Neural progenitor cell (in vitro differentiated cells): ENCODE results near the gene NUBP2. TPM values are rescaled to one million over a fixed set of nuclear protein-coding genes. Genes with fewer than 3 reads are reported as not detected.

Experiments
- DNase-seq: peaks from one replicate; pipeline ENCODE4 v3.0.0-alpha.2; 2016; ENCODE audit warnings: low spot score
- H2AFZ ChIP-seq: fragments of 200-600 bp; sonication (generic); replicated peaks from 2 replicates; pipeline ENCODE4 v1.6.1; 2016; ENCODE audit warnings: antibody characterized with exemption
- H3F3A ChIP-seq: fragments of 200-600 bp; sonication (generic); 2 replicates; pipeline ENCODE4 v1.6.1; 2016; ENCODE audit warnings: antibody characterized with exemption, low read depth
- H3K27ac ChIP-seq: fragments of 200-600 bp; sonication (generic); 2 replicates; pipeline ENCODE4 v1.5.1; 2016; ENCODE audit warnings: mild to moderate bottlenecking
- H3K27me3 ChIP-seq: fragments of 200-600 bp; sonication (generic); 2 replicates; pipeline ENCODE4 v1.6.1; 2016; ENCODE audit warnings: mild to moderate bottlenecking, moderate library complexity
- H3K36me3 ChIP-seq: fragments of 200-600 bp; sonication (generic); 2 replicates; pipeline ENCODE4 v1.5.1; 2016
- H3K4me1 ChIP-seq: fragments of 200-600 bp; sonication (generic); 2 replicates; pipeline ENCODE4 v1.6.1; 2016; ENCODE audit warnings: mixed run types
- H3K4me2 ChIP-seq: fragments of 200-600 bp; sonication (generic); 2 replicates; pipeline ENCODE4 v1.6.1; 2016
- H3K4me3 ChIP-seq: fragments of 200-600 bp; sonication (generic); 2 replicates; pipeline ENCODE4 v1.5.1; 2016
- H3K79me2 ChIP-seq: fragments of 200-600 bp; sonication (generic); 2 replicates; pipeline ENCODE4 v1.6.1; 2016; ENCODE audit warnings: low read depth
- H3K9ac ChIP-seq: fragments of 200-600 bp; sonication (generic); 2 replicates; pipeline ENCODE4 v1.6.1; 2016
- H3K9me3 ChIP-seq: fragments of 200-600 bp; sonication (generic); 2 replicates; pipeline ENCODE4 v1.5.1; 2016; ENCODE audit warnings: low read depth
- H4K20me1 ChIP-seq: fragments of 200-600 bp; sonication (generic); 2 replicates; pipeline ENCODE4 v1.6.1; 2016; ENCODE audit warnings: low read depth
- H3K27ac Mint-ChIP-seq: 3 replicates; pipeline ENCODE4 v1.8.0; 2021; ENCODE audit warnings: mixed read lengths
- H3K27me3 Mint-ChIP-seq: 2 replicates; pipeline ENCODE4 v1.8.0; 2022; ENCODE audit warnings: low read depth, mild to moderate bottlenecking, inconsistent platforms, moderate library complexity, mixed read lengths; ENCODE audit not compliant: insufficient read depth
- H3K36me3 Mint-ChIP-seq: 3 replicates; pipeline ENCODE4 v1.8.0; 2021; ENCODE audit warnings: mixed read lengths
- H3K4me1 Mint-ChIP-seq: 3 replicates; pipeline ENCODE4 v1.8.0; 2021; ENCODE audit warnings: mixed read lengths
- H3K4me3 Mint-ChIP-seq: 3 replicates; pipeline ENCODE4 v1.8.0; 2021; ENCODE audit warnings: mild to moderate bottlenecking, moderate library complexity, mixed read lengths
- H3K9me3 Mint-ChIP-seq: 3 replicates; pipeline ENCODE4 v1.8.0; 2020; ENCODE audit warnings: mixed read lengths
- EZH2 ChIP-seq: fragments of 200-600 bp; sonication (generic); IDR thresholded peaks from 2 replicates; pipeline ENCODE4 v1.6.1; 2017; ENCODE audit warnings: antibody characterized with exemption, mild to moderate bottlenecking, moderate library complexity
- EZH2phosphoT487 ChIP-seq: fragments of 200-600 bp; sonication (generic); IDR thresholded peaks from 2 replicates; pipeline ENCODE4 v1.6.1; 2017; ENCODE audit warnings: antibody characterized with exemption
- total RNA-seq: library from RNA; depleted of rRNA; stranded (reverse); fragments of >200 nt; gene quantifications from 2 replicates; pipeline ENCODE4 v1.2.3, GENCODE V29; 2015; ENCODE audit warnings: low replicate concordance
- TF ChIP-seq, protein P1 (sequence below): fragments of 200-600 bp; sonication (generic); IDR thresholded peaks from 2 replicates; pipeline ENCODE4 v1.5.1; 2017; ENCODE audit warnings: antibody characterized with exemption, mild to moderate bottlenecking

NUBP2 gene
- total RNA-seq, 1 donor from 2014 or later, result 22.8 TPM

DNA sequence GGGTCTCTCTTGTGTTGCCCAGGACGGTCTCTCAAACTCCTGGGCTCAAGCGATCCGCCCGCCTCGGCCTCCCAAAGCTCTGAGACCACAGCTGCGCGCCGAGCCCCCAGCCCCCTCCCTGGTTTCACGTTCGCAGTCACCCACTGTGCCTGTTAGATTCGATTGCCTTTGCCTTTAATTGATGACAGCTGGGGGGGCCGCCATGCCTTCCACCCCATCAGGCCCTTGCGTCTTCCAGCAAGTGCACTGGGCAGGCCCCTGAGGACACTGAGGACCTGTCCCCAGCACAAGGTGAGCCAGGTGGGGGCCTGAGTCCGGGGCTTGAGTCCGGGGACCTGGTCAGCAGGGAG, 7.5 kb downstream of the NUBP2 start:
- H3F3A ChIP-seq, result no peaks in the 10 kb centered on the region
- peaks cover 2% of the 10 kb centered on the region for H3K27me3 Mint-ChIP-seq
- H2AFZ ChIP-seq, result no peak overlapping the region
- no peak overlapping the region for H3K4me2 ChIP-seq
- H3K9ac ChIP-seq, result no peak overlapping the region
- peaks cover 4% of the 10 kb centered on the region for H3K36me3 Mint-ChIP-seq
- peaks cover 3% of the 10 kb centered on the region for H4K20me1 ChIP-seq
- H3K4me3 Mint-ChIP-seq, result no peak overlapping the region
- no peak overlapping the region for H3K27ac Mint-ChIP-seq
- H3K4me3 ChIP-seq, result no peak overlapping the region
- H3K79me2 ChIP-seq, result peaks cover 6% of the 10 kb centered on the region
- H3K9me3 Mint-ChIP-seq, result no peaks in the 10 kb centered on the region
- H3K4me1 ChIP-seq, result no peaks in the 10 kb centered on the region
- TF ChIP-seq EZH2 (no peak), EZH2phosphoT487 (no peak)
- TF ChIP-seq, protein P1, sequence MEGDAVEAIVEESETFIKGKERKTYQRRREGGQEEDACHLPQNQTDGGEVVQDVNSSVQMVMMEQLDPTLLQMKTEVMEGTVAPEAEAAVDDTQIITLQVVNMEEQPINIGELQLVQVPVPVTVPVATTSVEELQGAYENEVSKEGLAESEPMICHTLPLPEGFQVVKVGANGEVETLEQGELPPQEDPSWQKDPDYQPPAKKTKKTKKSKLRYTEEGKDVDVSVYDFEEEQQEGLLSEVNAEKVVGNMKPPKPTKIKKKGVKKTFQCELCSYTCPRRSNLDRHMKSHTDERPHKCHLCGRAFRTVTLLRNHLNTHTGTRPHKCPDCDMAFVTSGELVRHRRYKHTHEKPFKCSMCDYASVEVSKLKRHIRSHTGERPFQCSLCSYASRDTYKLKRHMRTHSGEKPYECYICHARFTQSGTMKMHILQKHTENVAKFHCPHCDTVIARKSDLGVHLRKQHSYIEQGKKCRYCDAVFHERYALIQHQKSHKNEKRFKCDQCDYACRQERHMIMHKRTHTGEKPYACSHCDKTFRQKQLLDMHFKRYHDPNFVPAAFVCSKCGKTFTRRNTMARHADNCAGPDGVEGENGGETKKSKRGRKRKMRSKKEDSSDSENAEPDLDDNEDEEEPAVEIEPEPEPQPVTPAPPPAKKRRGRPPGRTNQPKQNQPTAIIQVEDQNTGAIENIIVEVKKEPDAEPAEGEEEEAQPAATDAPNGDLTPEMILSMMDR, result no peak
- no peak overlapping the region for H3K27ac ChIP-seq
- no peaks in the 10 kb centered on the region for H3K36me3 ChIP-seq
- no peaks in the 10 kb centered on the region for H3K9me3 ChIP-seq
- no peaks in the 10 kb centered on the region for H3K4me1 Mint-ChIP-seq
- no peak for DNase-seq
- H3K27me3 ChIP-seq, result no peaks in the 10 kb centered on the region

DNA sequence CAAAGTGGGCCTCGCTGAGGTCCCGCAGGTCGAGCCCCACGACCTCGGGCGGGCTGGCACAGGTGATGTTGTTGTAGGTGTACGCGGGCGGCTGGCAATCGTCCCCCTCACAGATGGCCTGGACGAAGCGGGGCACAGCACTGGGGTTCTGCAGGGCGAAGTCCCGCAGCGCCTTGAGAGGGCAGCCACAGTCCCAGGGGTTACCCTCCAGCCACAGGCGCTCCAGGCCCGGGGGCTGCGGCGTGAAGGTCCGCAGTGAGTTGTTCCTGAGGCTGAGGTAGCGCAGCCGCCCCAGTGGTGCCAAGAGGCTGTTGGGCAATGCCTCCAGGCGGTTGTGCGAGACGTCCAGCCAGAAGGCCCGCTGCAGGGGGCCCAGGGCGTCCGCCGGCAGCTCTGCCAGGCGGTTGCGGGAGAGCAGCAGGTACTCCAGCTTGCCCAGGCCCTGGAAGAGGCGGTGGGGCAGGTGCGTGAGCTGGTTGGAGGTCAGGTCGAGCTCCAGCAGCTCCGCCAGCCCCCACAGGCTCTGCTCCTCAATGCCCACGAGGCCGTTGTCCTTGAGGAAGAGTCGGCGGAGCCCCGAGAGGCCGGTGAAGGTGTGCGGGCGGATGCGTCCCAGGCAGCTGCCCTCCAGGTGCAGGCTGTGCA, 8.0 kb downstream of the NUBP2 start:
- no peaks in the 10 kb centered on the region for H3K27me3 ChIP-seq
- no peak for TF ChIP-seq EZH2
- TF ChIP-seq, protein P1, result no peak
- TF ChIP-seq EZH2phosphoT487, result no peak
- peaks cover 2% of the 10 kb centered on the region for H3K27me3 Mint-ChIP-seq
- peaks cover under 1% of the 10 kb centered on the region for H3K79me2 ChIP-seq
- H3K36me3 Mint-ChIP-seq, result peaks cover 4% of the 10 kb centered on the region
- no peaks in the 10 kb centered on the region for H4K20me1 ChIP-seq
- DNase-seq, result no peak
- H3K4me2 ChIP-seq, result no peak overlapping the region
- H3K27ac ChIP-seq, result no peak overlapping the region
- no peak overlapping the region for H3K4me3 Mint-ChIP-seq
- H3K9me3 Mint-ChIP-seq, result no peaks in the 10 kb centered on the region
- no peaks in the 10 kb centered on the region for H3K36me3 ChIP-seq
- H3F3A ChIP-seq, result no peaks in the 10 kb centered on the region
- H3K4me3 ChIP-seq, result no peak overlapping the region
- H3K27ac Mint-ChIP-seq, result no peak overlapping the region
- H3K4me1 ChIP-seq, result no peaks in the 10 kb centered on the region
- no peaks in the 10 kb centered on the region for H3K4me1 Mint-ChIP-seq
- H3K9ac ChIP-seq, result no peak overlapping the region
- no peaks in the 10 kb centered on the region for H3K9me3 ChIP-seq
- no peak overlapping the region for H2AFZ ChIP-seq

DNA sequence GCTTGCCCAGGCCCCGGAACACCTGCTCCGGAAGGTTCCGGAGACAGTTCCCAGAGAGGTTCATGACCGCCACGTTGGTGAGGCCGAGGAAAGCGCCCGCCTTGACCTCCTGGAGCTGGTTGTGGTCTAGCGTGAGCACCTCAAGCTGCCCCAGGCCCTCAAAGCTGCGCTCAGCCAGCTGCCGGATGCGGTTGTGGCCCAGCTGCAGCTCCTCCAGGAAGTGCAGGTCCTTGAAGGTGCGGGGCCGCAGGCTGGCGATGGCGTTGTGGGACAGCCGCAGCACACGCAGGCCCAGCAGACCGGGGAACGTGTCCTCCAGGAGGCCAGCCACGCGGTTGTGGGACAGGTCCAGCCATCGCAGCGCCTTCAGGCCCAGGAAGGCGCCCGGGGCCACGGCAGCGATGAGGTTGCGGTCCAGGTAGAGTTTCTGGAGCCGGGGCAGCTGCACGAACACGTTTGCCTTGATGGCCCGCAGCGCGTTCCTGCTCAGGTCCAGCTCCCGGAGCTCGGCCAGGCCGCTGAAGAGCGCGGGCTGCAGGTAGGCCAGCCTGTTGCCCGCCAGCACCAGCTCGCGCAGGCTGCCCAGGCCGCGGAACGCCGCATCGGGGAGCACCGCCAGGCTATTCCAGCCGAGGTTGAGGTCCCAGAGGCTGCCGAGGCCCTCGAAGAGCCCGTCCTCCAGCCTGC, 8.6 kb downstream of the NUBP2 start:
- Mint-ChIP-seq H3K36me3 (peaks cover 4% of the 10 kb centered on the region), H3K27me3 (no peaks in the 10 kb centered on the region), H3K4me1 (no peaks in the 10 kb centered on the region), H3K27ac (no peak overlapping the region), H3K9me3 (no peaks in the 10 kb centered on the region), H3K4me3 (no peak overlapping the region)
- no peaks in the 10 kb centered on the region for H4K20me1 ChIP-seq
- no peak overlapping the region for H2AFZ ChIP-seq
- no peaks in the 10 kb centered on the region for H3K36me3 ChIP-seq
- H3K27ac ChIP-seq, result no peak overlapping the region
- H3K27me3 ChIP-seq, result no peaks in the 10 kb centered on the region
- no peak overlapping the region for H3K4me3 ChIP-seq
- TF ChIP-seq EZH2 (no peak), EZH2phosphoT487 (no peak)
- TF ChIP-seq, protein P1, result no peak
- H3K9ac ChIP-seq, result no peak overlapping the region
- no peaks in the 10 kb centered on the region for H3F3A ChIP-seq
- no peaks in the 10 kb centered on the region for H3K9me3 ChIP-seq
- H3K4me1 ChIP-seq, result no peaks in the 10 kb centered on the region
- no peak overlapping the region for H3K4me2 ChIP-seq
- no peaks in the 10 kb centered on the region for H3K79me2 ChIP-seq
- no peak for DNase-seq
